Activated CD4-positive, alpha-beta T cell treated with anti-CD3 and anti-CD28 coated beads for 36 hours (primary cell): ENCODE measurements around the gene PAX5. TPM values are rescaled to one million over a fixed set of nuclear protein-coding genes. Genes with fewer than 3 reads are reported as not detected.

ENCODE experiments used
- ATAC-seq: fragments of 200-7000 bp; cut with Tn5 transposase; one replicate; pipeline ENCODE4 v1.10.0; 2021; ENCODE audit warnings: mild to moderate bottlenecking, moderate library complexity
- CTCF ChIA-PET: fragments of 350-600 bp; sonication (Branson Sonifier 250); formaldehyde crosslinking; loops from one replicate; lab custom pipeline; 2021; ENCODE audit warnings: antibody characterized with exemption; lab: Charles Lee
- POLR2A ChIA-PET: fragments of 350-600 bp; sonication (Branson Sonifier 250); formaldehyde crosslinking; loops from one replicate; lab custom pipeline; 2021; ENCODE audit warnings: antibody characterized with exemption, inconsistent platforms; lab: Charles Lee
- DNase-seq: peaks from one replicate; pipeline ENCODE4 v3.0.0-alpha.2; 2020
- H3K27ac Mint-ChIP-seq: one replicate; pipeline ENCODE4 v1.8.0; 2021; ENCODE audit warnings: mixed read lengths
- H3K27me3 Mint-ChIP-seq: one replicate; pipeline ENCODE4 v1.8.0; 2021; ENCODE audit warnings: mixed read lengths
- H3K36me3 Mint-ChIP-seq: one replicate; pipeline ENCODE4 v1.8.0; 2021; ENCODE audit warnings: low read depth, mixed read lengths
- H3K4me1 Mint-ChIP-seq: one replicate; pipeline ENCODE4 v1.8.0; 2021; ENCODE audit warnings: mixed read lengths
- H3K4me3 Mint-ChIP-seq: one replicate; pipeline ENCODE4 v1.8.0; 2021; ENCODE audit warnings: mild to moderate bottlenecking, moderate library complexity, mixed read lengths
- H3K9me3 Mint-ChIP-seq: one replicate; pipeline ENCODE4 v1.8.0; 2021; ENCODE audit warnings: low read depth, mixed read lengths
- intact Hi-C, 2 experiments: fragments of 100-400 bp; cut with DNase I in 1 of 2; cut with micrococcal nuclease in 1 of 2; formaldehyde crosslinking; loops; one replicate each; pipeline versions ENCODE4 v1.14.2 to v1.15.1; 2022 to 2024; cut with DNase I, micrococcal nuclease
- total RNA-seq, 2 experiments: library from RNA; stranded (reverse); gene quantifications; one replicate each; pipeline ENCODE4 v1.2.3, GENCODE V29; 2021

The PAX5 gene
- total RNA-seq, 2 experiments from 2014 or later, result 0.21 to 0.51 TPM

- Mint-ChIP-seq H3K9me3 (no peaks in the 10 kb centered on the region), H3K36me3 (no peaks in the 10 kb centered on the region), H3K27me3 (peaks cover 2% of the 10 kb centered on the region)
Observed at GRCh38 chr9:36897478-36897877, 136.6 kb downstream of the PAX5 start.

DNA sequence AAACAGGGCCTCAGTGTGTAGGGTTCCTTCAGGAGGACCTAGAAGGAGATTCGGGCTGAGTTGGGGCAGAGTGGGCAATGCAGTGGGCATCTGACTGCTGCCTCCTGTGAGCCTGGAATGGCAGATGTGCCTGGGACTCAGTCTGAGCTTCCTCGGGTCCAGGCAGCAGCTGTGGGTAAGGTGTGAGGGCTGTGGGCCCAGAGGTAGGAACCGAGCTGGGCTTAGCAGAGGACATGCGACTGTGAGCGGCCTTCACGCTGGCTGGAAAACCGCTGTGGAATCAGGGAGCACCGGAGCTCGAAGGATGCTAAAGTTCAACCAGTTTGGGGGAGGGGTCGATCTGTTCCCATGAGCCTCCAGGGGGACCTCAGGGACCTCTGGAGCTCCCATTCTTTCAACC lies 137.0 kb downstream of the PAX5 start:
- Mint-ChIP-seq H3K27me3 (peaks cover 2% of the 10 kb centered on the region), H3K4me1 (no peaks in the 10 kb centered on the region), H3K27ac (no peak overlapping the region), H3K36me3 (no peaks in the 10 kb centered on the region), H3K9me3 (no peaks in the 10 kb centered on the region), H3K4me3 (no peak overlapping the region)
- DNase-seq (no peak), ATAC-seq (no peak)
- CTCF ChIA-PET, result interaction anchor here (0.6 kb wide), 1 partner anchor 669 kb away, joined by 4 read pairs; no protein-coding TSS in a partner anchor
- POLR2A ChIA-PET, result interaction anchor here (0.7 kb wide), 1 partner anchor 18 kb away, joined by 3 read pairs; no protein-coding TSS in a partner anchor
- intact Hi-C loops, result no loop called here

More at GRCh38 chr9:36897478-36897877, 136.6 kb downstream of the PAX5 start:
- DNase-seq, result no peak
- ChIA-PET CTCF (interaction anchor here (0.6 to 1.6 kb wide), 2 partner anchors 20 to 669 kb away, joined by 3 to 4 read pairs; no protein-coding TSS in a partner anchor), POLR2A (interaction anchor here (0.7 kb wide), 1 partner anchor 17 kb away, joined by 3 read pairs; no protein-coding TSS in a partner anchor)
- ATAC-seq, result no peak
- Mint-ChIP-seq H3K27ac (no peak overlapping the region), H3K4me3 (no peak overlapping the region), H3K4me1 (no peaks in the 10 kb centered on the region)
- intact Hi-C loops, result no loop called here

DNA sequence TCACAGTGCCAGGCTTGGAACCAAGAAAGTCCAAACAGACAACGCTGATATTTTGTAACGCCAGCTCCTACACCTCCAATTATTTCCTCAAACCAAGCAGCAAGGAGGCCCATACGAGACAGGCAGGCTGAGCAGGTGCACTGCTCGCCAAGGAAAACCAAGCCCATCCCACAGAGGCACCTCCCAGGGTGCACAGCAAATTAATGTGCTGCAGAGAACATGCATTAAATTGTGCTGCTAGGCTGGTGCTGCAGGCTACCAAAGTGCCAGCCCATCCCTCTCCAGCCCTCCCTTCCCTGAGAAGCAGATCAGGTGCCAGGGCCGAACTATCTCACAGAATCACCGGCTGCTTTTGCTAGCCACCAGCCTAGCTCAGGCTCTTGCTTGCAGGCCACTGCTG lies 137.8 kb downstream of the PAX5 start:
- H3K4me1 Mint-ChIP-seq, result no peaks in the 10 kb centered on the region
- ChIA-PET POLR2A (no interaction called here), CTCF (interaction anchor here (0.7 to 1.7 kb wide), 2 partner anchors 14 to 20 kb away, joined by 3 to 4 read pairs; no protein-coding TSS in a partner anchor)
- no peak overlapping the region for H3K27ac Mint-ChIP-seq
- no peak overlapping the region for H3K4me3 Mint-ChIP-seq
- no peaks in the 10 kb centered on the region for H3K9me3 Mint-ChIP-seq
- H3K36me3 Mint-ChIP-seq, result no peaks in the 10 kb centered on the region
- DNase-seq (no peak), ATAC-seq (no peak)
- intact Hi-C loops, result no loop called here
- H3K27me3 Mint-ChIP-seq, result peaks cover 2% of the 10 kb centered on the region

GRCh38 chr9:36895744-36896260 lies 138.3 kb downstream of the PAX5 start:
- Mint-ChIP-seq H3K9me3 (no peaks in the 10 kb centered on the region), H3K27ac (no peak overlapping the region), H3K36me3 (no peaks in the 10 kb centered on the region), H3K27me3 (peaks cover 2% of the 10 kb centered on the region), H3K4me1 (no peaks in the 10 kb centered on the region), H3K4me3 (no peak overlapping the region)
- no peak for ATAC-seq
- ChIA-PET POLR2A (no interaction called here), CTCF (interaction anchor here (0.7 to 1.7 kb wide), 2 partner anchors 14 to 19 kb away, joined by 3 to 4 read pairs; no protein-coding TSS in a partner anchor)
- intact Hi-C loops, result no loop called here
- DNase-seq, result no peak

DNA sequence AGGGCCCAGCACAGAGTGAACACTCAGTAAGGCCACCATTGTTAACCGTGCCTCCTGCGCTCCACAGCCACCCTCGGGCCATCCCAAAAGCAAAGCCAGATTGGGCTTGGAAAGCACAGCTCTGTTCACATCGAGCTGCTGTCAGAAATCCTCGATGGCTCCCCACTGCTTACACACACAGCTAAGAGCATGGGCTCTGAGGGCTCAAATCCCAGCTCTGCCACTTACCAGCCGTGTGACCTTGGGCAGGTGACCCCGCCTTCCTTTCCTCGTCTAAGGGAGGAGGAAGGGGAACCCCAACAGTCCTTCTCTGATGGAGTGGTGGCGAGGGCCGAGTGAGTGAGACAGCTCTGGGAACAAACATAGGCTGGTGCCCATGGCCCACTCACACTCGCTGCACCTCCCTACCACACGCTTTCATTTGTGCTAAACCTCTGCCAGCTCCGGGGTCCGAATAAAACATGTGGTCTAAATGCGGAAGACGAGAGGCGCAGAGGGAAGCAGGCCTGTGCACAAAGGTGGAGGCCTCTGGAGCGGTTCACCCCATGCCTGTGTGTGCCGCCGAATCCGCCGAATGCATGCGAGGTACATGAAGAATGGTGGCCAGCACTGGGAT lies 139.3 kb downstream of the PAX5 start:
- Mint-ChIP-seq H3K36me3 (no peaks in the 10 kb centered on the region), H3K27ac (no peak overlapping the region), H3K27me3 (peaks cover 2% of the 10 kb centered on the region), H3K9me3 (no peaks in the 10 kb centered on the region), H3K4me3 (no peak overlapping the region), H3K4me1 (no peaks in the 10 kb centered on the region)
- ATAC-seq, result no peak
- ChIA-PET CTCF (interaction anchor here (1.7 kb wide), 1 partner anchor 18 kb away, joined by 4 read pairs; no protein-coding TSS in a partner anchor), POLR2A (no interaction called here)
- DNase-seq, result no peak
- intact Hi-C loops, result no loop called here

DNA sequence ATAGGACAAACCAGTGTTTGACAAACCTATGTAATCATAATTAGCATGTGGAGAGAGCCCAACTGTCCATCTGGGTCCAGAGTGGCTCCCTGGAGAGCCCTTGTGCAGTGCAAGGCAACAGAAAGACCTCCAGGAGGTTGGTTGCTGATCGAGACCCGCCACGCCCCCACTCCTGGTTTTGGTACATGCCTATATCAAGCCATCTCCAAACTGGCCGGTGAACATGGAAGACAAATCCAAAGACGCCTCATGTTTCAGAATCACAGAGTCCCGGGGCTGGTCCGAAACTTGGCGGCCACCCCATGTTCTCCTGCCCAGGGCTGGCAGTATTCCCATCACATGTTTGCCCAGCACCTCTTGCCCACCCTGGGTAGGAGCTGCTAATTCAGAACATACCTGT lies 140.2 kb downstream of the PAX5 start:
- no peak for ATAC-seq
- POLR2A ChIA-PET, result no interaction called here

GRCh38 chr9:36893184-36893583 lies 140.9 kb downstream of the PAX5 start:
- Mint-ChIP-seq H3K4me3 (no peak overlapping the region), H3K9me3 (no peaks in the 10 kb centered on the region), H3K27ac (no peak overlapping the region), H3K36me3 (no peaks in the 10 kb centered on the region), H3K4me1 (no peaks in the 10 kb centered on the region), H3K27me3 (peaks cover 4% of the 10 kb centered on the region)
- ATAC-seq (no peak), DNase-seq (no peak)
- POLR2A ChIA-PET, result no interaction called here
- CTCF ChIA-PET, result interaction anchor here (2.6 kb wide), 1 partner anchor 20 kb away, joined by 14 read pairs; no protein-coding TSS in a partner anchor
- intact Hi-C loops, result no loop called here

More for the DNA sequence above, 140.2 kb downstream of the PAX5 start:
- DNase-seq, result no peak
- Mint-ChIP-seq H3K4me1 (no peaks in the 10 kb centered on the region), H3K9me3 (no peaks in the 10 kb centered on the region), H3K4me3 (no peak overlapping the region), H3K36me3 (no peaks in the 10 kb centered on the region), H3K27ac (no peak overlapping the region), H3K27me3 (peaks cover 4% of the 10 kb centered on the region)
- intact Hi-C loops, result no loop called here
- CTCF ChIA-PET, result no interaction called here

- POLR2A ChIA-PET, result no interaction called here
- Mint-ChIP-seq H3K36me3 (no peaks in the 10 kb centered on the region), H3K4me3 (no peak overlapping the region), H3K27me3 (peaks cover 4% of the 10 kb centered on the region), H3K27ac (no peak overlapping the region), H3K4me1 (no peaks in the 10 kb centered on the region), H3K9me3 (no peaks in the 10 kb centered on the region)
- intact Hi-C loops, result no loop called here
- CTCF ChIA-PET, result interaction anchor here (0.6 to 2.6 kb wide), 3 partner anchors 20 to 100 kb away, joined by 3 to 14 read pairs (median 3); no protein-coding TSS in a partner anchor
- DNase-seq (no peak), ATAC-seq (no peak)
Observed at GRCh38 chr9:36892279-36892678, 141.8 kb downstream of the PAX5 start.

- Mint-ChIP-seq H3K27ac (no peak overlapping the region), H3K9me3 (no peaks in the 10 kb centered on the region), H3K4me1 (no peaks in the 10 kb centered on the region), H3K4me3 (no peak overlapping the region), H3K27me3 (peaks cover 4% of the 10 kb centered on the region), H3K36me3 (no peaks in the 10 kb centered on the region)
- intact Hi-C loops, result no loop called here
- DNase-seq, result no peak
- ChIA-PET POLR2A (no interaction called here), CTCF (interaction anchor here (2.6 kb wide), 1 partner anchor 19 kb away, joined by 14 read pairs; no protein-coding TSS in a partner anchor)
- no peak for ATAC-seq
Observed at GRCh38 chr9:36891341-36891811, 142.7 kb downstream of the PAX5 start.

- Mint-ChIP-seq H3K27ac (no peak overlapping the region), H3K4me1 (no peaks in the 10 kb centered on the region), H3K27me3 (peaks cover 4% of the 10 kb centered on the region), H3K36me3 (no peaks in the 10 kb centered on the region), H3K4me3 (no peak overlapping the region), H3K9me3 (no peaks in the 10 kb centered on the region)
- ATAC-seq, result no peak
- POLR2A ChIA-PET, result no interaction called here
- intact Hi-C loops, result no loop called here
- CTCF ChIA-PET, result interaction anchor here (0.7 to 1.8 kb wide), 3 partner anchors 9 to 20 kb away, joined by 3 to 5 read pairs (median 4); no protein-coding TSS in a partner anchor
- no peak for DNase-seq
Observed at GRCh38 chr9:36889844-36890243, 144.2 kb downstream of the PAX5 start.

GRCh38 chr9:36888551-36888950 lies 145.5 kb downstream of the PAX5 start:
- POLR2A ChIA-PET, result no interaction called here
- DNase-seq (no peak), ATAC-seq (no peak)
- peaks cover 5% of the 10 kb centered on the region for H3K27me3 Mint-ChIP-seq
- H3K4me1 Mint-ChIP-seq, result no peaks in the 10 kb centered on the region
- H3K36me3 Mint-ChIP-seq, result no peaks in the 10 kb centered on the region
- no peaks in the 10 kb centered on the region for H3K9me3 Mint-ChIP-seq
- intact Hi-C loops, result no loop called here
- CTCF ChIA-PET, result interaction anchor here (1.2 to 1.8 kb wide), 2 partner anchors 15 to 107 kb away, joined by 3 to 5 read pairs; no protein-coding TSS in a partner anchor
- no peak overlapping the region for H3K4me3 Mint-ChIP-seq
- H3K27ac Mint-ChIP-seq, result no peak overlapping the region
